Osteoblast (primary cell): Measurements from ENCODE around the gene GDPD3. TPM values are rescaled to one million over a fixed set of nuclear protein-coding genes. Genes with fewer than 3 reads are reported as not detected.

Source experiments
- DNase-seq: peaks from one replicate; pipeline ENCODE4 v3.0.0; 2011; ENCODE audit warnings: low spot score, mixed read lengths; ENCODE audit not compliant: insufficient read length; ENCODE audit errors: missing footprints
- H2AFZ ChIP-seq: 2 replicates; pipeline ENCODE4 v1.6.0; 2011; ENCODE audit warnings: mild to moderate bottlenecking, low read length
- H3K27ac ChIP-seq: 2 replicates; pipeline ENCODE4 v1.5.1; 2011; ENCODE audit warnings: mild to moderate bottlenecking, low read depth, low read length, moderate library complexity
- H3K27me3 ChIP-seq: 2 replicates; pipeline ENCODE4 v1.6.0; 2012; ENCODE audit warnings: mild to moderate bottlenecking, control low read depth, inconsistent platforms, low read length, moderate library complexity; ENCODE audit not compliant: insufficient read depth
- H3K36me3 ChIP-seq: 2 replicates; pipeline ENCODE4 v1.5.1; 2011; ENCODE audit warnings: mild to moderate bottlenecking, low read length, control low read depth, moderate library complexity; ENCODE audit not compliant: insufficient read depth
- H3K4me1 ChIP-seq: 2 replicates; pipeline ENCODE4 v1.5.1; 2011; ENCODE audit warnings: mild to moderate bottlenecking, low read length, control low read depth, moderate library complexity; ENCODE audit not compliant: insufficient read depth
- H3K4me2 ChIP-seq: 2 replicates; pipeline ENCODE4 v1.6.0; 2011; ENCODE audit warnings: mild to moderate bottlenecking, low read length; ENCODE audit not compliant: insufficient read depth
- H3K4me3 ChIP-seq: fragments of 200-600 bp; sonication (generic); 3 replicates; pipeline ENCODE4 v1.5.1; 2012; ENCODE audit warnings: mild to moderate bottlenecking, low read length, inconsistent platforms; ENCODE audit not compliant: insufficient read depth
- H3K79me2 ChIP-seq: 2 replicates; pipeline ENCODE4 v1.6.0; 2012; ENCODE audit warnings: mild to moderate bottlenecking, low read length, control low read depth, inconsistent platforms; ENCODE audit not compliant: insufficient read depth
- H3K9me3 ChIP-seq: 2 replicates; pipeline ENCODE4 v1.5.1; 2011; ENCODE audit warnings: low read depth, low read length, control low read depth
- H4K20me1 ChIP-seq: 2 replicates; pipeline ENCODE4 v1.6.0; 2012; ENCODE audit warnings: mild to moderate bottlenecking, low read length, control low read depth; ENCODE audit not compliant: insufficient read depth
- total RNA-seq: library from RNA; depleted of rRNA; stranded (reverse); fragments of >200 nt; gene quantifications from 2 replicates; pipeline ENCODE4 v1.2.3, GENCODE V29; 2012
- TF ChIP-seq, protein P1 (sequence below): IDR thresholded peaks from 2 replicates; pipeline ENCODE4 v1.5.1; 2011; ENCODE audit warnings: mild to moderate bottlenecking, low read depth, low read length, moderate library complexity; ENCODE audit errors: extremely low read depth

GDPD3 gene
- total RNA-seq, 1 donor: 0.36 TPM

DNA sequence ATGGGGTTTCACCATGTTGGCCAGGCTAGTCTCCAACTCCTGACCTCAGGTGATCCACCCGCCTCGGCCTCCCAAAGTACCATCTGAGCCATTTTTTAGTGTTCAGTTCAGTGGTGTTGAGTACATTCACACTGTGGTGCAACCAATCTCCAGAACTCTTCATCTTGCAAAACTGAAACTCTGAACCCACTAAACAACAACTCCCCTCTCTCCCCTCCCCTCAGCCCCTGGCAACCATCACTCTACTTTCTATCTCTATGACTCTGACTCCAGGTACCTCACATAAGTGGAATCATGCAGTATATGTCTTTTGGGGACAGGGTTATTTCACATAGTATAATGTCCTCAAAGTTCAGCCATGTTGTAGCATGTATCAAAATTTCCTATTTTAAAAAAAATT lies 28.4 kb upstream of the GDPD3 start:
- Histone ChIP-seq H3K4me2 (no peak overlapping the region), H3K36me3 (no peaks in the 10 kb centered on the region), H3K27ac (no peak overlapping the region), H3K79me2 (no peaks in the 10 kb centered on the region), H4K20me1 (no peaks in the 10 kb centered on the region), H3K4me3 (no peak overlapping the region), H3K9me3 (no peaks in the 10 kb centered on the region), H2AFZ (no peak overlapping the region), H3K4me1 (no peaks in the 10 kb centered on the region), H3K27me3 (no peaks in the 10 kb centered on the region)
- TF ChIP-seq, protein P1, sequence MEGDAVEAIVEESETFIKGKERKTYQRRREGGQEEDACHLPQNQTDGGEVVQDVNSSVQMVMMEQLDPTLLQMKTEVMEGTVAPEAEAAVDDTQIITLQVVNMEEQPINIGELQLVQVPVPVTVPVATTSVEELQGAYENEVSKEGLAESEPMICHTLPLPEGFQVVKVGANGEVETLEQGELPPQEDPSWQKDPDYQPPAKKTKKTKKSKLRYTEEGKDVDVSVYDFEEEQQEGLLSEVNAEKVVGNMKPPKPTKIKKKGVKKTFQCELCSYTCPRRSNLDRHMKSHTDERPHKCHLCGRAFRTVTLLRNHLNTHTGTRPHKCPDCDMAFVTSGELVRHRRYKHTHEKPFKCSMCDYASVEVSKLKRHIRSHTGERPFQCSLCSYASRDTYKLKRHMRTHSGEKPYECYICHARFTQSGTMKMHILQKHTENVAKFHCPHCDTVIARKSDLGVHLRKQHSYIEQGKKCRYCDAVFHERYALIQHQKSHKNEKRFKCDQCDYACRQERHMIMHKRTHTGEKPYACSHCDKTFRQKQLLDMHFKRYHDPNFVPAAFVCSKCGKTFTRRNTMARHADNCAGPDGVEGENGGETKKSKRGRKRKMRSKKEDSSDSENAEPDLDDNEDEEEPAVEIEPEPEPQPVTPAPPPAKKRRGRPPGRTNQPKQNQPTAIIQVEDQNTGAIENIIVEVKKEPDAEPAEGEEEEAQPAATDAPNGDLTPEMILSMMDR: no peak
- no peak for DNase-seq

DNA sequence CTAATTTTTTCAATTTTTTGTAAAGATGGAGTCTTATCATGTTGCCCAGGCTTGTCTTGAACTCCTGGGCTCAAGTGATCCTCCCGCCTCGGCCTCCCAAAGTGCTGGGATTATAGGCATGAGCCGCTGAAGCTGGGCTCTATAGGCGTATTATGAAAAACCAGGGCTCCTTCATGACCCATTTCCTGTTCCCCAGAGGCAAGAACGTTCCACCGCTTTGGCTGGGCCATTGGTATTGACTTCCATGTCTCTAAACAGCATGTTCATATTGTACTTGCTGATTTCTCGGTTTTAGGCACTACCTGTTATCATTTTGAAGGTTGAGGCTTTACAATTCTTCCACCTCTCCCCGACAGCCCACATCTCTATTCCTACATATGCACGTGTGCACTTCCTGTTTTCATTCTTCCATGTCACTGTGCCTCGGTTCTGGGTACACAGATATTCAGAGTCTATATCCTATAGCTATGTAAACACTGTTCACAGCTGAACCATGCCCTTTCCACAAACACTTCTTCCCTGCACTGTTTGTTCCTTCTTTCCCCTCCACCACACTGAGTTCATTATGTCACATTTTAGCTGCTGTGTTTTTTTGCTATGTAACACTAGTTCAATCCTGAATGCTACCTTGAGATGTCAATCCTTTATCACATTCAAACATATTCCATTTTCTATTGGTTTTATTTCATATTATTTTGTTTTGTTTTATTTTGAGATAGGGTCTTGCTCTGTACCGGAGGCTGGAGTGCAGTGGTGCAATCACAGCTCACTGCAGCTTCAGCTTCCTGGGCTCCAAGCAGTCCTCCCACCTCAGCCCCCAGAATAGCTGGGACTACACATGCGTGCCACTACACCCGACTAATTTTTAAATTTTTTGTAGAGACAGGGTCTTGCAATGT lies 26.5 kb upstream of the GDPD3 start:
- Histone ChIP-seq H3K36me3 (no peaks in the 10 kb centered on the region), H3K79me2 (no peaks in the 10 kb centered on the region), H4K20me1 (no peaks in the 10 kb centered on the region), H3K27me3 (no peaks in the 10 kb centered on the region), H2AFZ (no peak overlapping the region), H3K4me1 (no peaks in the 10 kb centered on the region), H3K4me2 (no peak overlapping the region), H3K27ac (no peak overlapping the region), H3K9me3 (no peaks in the 10 kb centered on the region), H3K4me3 (no peak overlapping the region)
- TF ChIP-seq, protein P1: no peak
- DNase-seq: no peak

DNA sequence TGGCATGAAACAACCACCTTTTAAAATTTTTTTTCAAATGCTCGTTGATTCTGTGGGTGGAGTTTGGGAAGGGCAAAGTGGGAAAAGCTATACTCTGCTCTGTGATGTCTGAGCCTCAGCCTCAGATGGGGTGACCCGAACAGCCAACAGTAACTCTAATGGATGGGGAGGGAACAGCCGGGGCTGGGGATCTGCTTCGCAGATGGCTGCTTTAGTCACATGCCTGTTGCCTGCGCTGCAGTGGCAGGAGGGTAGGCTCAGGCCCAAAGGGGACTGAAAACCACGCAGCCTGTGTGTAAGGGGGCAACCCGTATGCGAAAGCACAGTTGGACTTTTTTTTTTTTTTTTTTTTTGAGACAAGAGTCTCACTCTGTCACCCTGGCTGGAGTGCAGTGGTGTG lies 24.6 kb upstream of the GDPD3 start:
- no peak for DNase-seq
- no peaks in the 10 kb centered on the region for H3K27me3 ChIP-seq
- H3K79me2 ChIP-seq: no peaks in the 10 kb centered on the region
- H4K20me1 ChIP-seq: no peaks in the 10 kb centered on the region
- H2AFZ ChIP-seq: no peak overlapping the region
- no peaks in the 10 kb centered on the region for H3K9me3 ChIP-seq
- no peak overlapping the region for H3K4me2 ChIP-seq
- H3K36me3 ChIP-seq: no peaks in the 10 kb centered on the region
- H3K4me3 ChIP-seq: no peak overlapping the region
- H3K27ac ChIP-seq: no peak overlapping the region
- no peaks in the 10 kb centered on the region for H3K4me1 ChIP-seq
- TF ChIP-seq, protein P1: no peak

DNA sequence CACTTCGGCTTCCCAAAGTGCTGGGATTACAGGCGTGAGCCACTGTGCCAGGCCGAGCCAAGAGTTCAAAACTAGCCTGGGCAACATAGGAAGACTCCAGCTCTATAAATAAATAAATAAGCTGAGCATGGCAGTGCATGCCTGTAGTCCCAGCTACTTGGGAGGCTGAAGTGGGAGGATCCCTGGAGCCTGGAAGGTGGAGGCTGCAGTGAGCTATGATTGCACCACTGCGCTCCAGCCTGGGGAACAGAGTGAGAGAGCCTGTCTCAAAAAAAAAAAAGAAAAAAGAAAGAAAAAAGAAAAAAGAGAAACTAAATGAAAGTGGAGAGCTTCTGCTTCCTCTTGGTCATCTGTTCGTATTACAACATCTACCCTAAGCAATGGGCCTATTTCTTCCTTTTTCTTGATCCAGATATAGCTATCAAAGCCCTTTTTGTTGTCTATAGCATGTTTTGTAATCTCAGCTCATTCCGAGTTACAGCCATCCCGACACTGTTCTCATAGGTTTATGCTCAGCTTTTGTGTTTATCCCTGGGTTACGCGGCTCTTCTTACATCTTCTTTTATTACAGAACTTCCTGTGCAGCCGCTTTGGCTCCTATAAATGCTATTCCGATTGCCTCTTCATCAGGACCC lies 23.8 kb upstream of the GDPD3 start:
- H3K27ac ChIP-seq: no peak overlapping the region
- no peak overlapping the region for H3K4me3 ChIP-seq
- no peaks in the 10 kb centered on the region for H3K36me3 ChIP-seq
- TF ChIP-seq, protein P1: no peak
- H3K27me3 ChIP-seq: no peaks in the 10 kb centered on the region
- peak overlapping the region; percentile 37 for H2AFZ ChIP-seq
- no peaks in the 10 kb centered on the region for H3K79me2 ChIP-seq
- no peaks in the 10 kb centered on the region for H4K20me1 ChIP-seq
- DNase-seq: no peak
- no peaks in the 10 kb centered on the region for H3K4me1 ChIP-seq
- H3K9me3 ChIP-seq: no peaks in the 10 kb centered on the region
- H3K4me2 ChIP-seq: no peak overlapping the region
